CMK (cell line): ENCODE results near the gene IL3.
"Not testable (repeated sequence)": the region's sequence is repeated elsewhere in the genome, so short reads cannot be mapped to it uniquely, and the experiment has no call there.

Source experiments
- DNase-seq: peaks from one replicate; pipeline ENCODE4 v3.0.0-alpha.2; 2010; ENCODE audit warnings: low read depth

The IL3 gene

GRCh38 chr5:132095077-132095410, 34.6 kb downstream of the IL3 start:
- no peak for DNase-seq

GRCh38 chr5:132095424-132095972, 35.0 kb downstream of the IL3 start:
- DNase-seq, result peak; percentile 77

GRCh38 chr5:132096904-132097303, 36.4 kb downstream of the IL3 start:
- DNase-seq, result no peak

- no peak for DNase-seq
These were observed 37.7 kb downstream of the IL3 start for GRCh38 chr5:132098151-132098594.

GRCh38 chr5:132098621-132099020, 38.2 kb downstream of the IL3 start:
- DNase-seq, result no peak

GRCh38 chr5:132099076-132099748, 38.8 kb downstream of the IL3 start:
- no peak for DNase-seq

- DNase-seq, result no peak
These were observed 39.5 kb downstream of the IL3 start for GRCh38 chr5:132099905-132100304.

- no peak for DNase-seq
These were observed 40.3 kb downstream of the IL3 start for GRCh38 chr5:132100672-132101261.

- no peak for DNase-seq
These were observed 41.0 kb downstream of the IL3 start for GRCh38 chr5:132101385-132101880.

GRCh38 chr5:132102101-132102701, 41.7 kb downstream of the IL3 start:
- no peak for DNase-seq

- DNase-seq, result no peak
These were observed 42.5 kb downstream of the IL3 start for GRCh38 chr5:132102944-132103331.

GRCh38 chr5:132103332-132103951, 43.0 kb downstream of the IL3 start:
- DNase-seq, result no peak

GRCh38 chr5:132103969-132104391, 43.5 kb downstream of the IL3 start:
- DNase-seq, result no peak

- DNase-seq, result no peak
These were observed 44.1 kb downstream of the IL3 start for GRCh38 chr5:132104556-132104955.

GRCh38 chr5:132105688-132106087, 45.2 kb downstream of the IL3 start:
- DNase-seq, result no peak

- not testable (repeated sequence) for DNase-seq
These were observed 48.0 kb downstream of the IL3 start for GRCh38 chr5:132108495-132108894.

- DNase-seq, result not testable (repeated sequence)
These were observed 48.5 kb downstream of the IL3 start for GRCh38 chr5:132108957-132109356.

- DNase-seq, result no peak
These were observed 49.1 kb downstream of the IL3 start for GRCh38 chr5:132109494-132110053.

- DNase-seq, result no peak
These were observed 49.7 kb downstream of the IL3 start for GRCh38 chr5:132110195-132110594.

GRCh38 chr5:132110930-132111329, 50.5 kb downstream of the IL3 start:
- DNase-seq, result no peak

- DNase-seq, result no peak
These were observed 51.7 kb downstream of the IL3 start for GRCh38 chr5:132112111-132112510.
